ENCODE data around the gene STRIP1. TPM values are rescaled to one million over a fixed set of nuclear protein-coding genes. Genes with fewer than 3 reads are reported as not detected.

STRIP1 gene
- total RNA-seq, 1 experiment from 2014 or later, result 36.5 TPM

DNA sequence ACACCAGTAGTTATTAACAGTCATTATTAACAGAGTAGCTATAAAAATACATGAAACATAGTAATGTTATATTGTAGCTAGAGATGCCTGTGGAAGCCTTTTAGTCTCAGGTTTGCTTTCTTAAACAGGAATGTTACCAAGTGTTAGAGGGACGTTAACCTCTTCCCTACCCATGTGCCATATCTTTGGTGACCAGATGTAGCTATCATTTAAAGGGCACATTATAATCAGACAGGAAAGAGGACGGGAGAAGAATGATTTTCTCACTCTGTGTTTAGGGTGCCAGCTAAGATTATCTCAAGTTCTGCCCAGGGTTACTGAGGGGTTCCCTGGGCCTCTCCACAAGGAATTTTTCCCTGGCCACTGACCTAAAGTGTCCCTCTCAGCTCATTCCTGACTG, 57.0 kb downstream of the STRIP1 start:
- Histone ChIP-seq H3K27me3 (ENCODE audit: insufficient read depth, low read depth) (no peaks in the 10 kb centered on the region), H2AFZ (no peak overlapping the region), H3K4me3 (no peak overlapping the region), H3K4me1 (replicated peaks; ENCODE audit: insufficient read depth) (peaks cover 84% of the 10 kb centered on the region), H3K79me2 (ENCODE audit: low read depth) (no peaks in the 10 kb centered on the region), H3K4me2 (peak overlapping the region; percentile 7; the same call in 1 of the 2 replicates), H3K9me3 (ENCODE audit: insufficient read depth, low read depth) (no peaks in the 10 kb centered on the region), H3K27ac (peak overlapping the region; percentile 21; the same call in 1 of the 2 replicates), H3K36me3 (ENCODE audit: low read depth) (no peaks in the 10 kb centered on the region), H4K20me1 (ENCODE audit: insufficient read depth) (no peaks in the 10 kb centered on the region), H3F3A (ENCODE audit: insufficient read depth, low read depth) (peaks cover 51% of the 10 kb centered on the region), H3K9me2 (ENCODE audit: insufficient read depth) (no peaks in the 10 kb centered on the region)
- ChIA-PET CTCF (interaction anchor here (0.6 to 0.8 kb wide), 2 partner anchors 13 to 111 kb away, joined by 3 read pairs; no protein-coding TSS in a partner anchor), POLR2A (ENCODE audit: unreplicated experiment) (no interaction called here)
- TF ChIP-seq, protein P1, sequence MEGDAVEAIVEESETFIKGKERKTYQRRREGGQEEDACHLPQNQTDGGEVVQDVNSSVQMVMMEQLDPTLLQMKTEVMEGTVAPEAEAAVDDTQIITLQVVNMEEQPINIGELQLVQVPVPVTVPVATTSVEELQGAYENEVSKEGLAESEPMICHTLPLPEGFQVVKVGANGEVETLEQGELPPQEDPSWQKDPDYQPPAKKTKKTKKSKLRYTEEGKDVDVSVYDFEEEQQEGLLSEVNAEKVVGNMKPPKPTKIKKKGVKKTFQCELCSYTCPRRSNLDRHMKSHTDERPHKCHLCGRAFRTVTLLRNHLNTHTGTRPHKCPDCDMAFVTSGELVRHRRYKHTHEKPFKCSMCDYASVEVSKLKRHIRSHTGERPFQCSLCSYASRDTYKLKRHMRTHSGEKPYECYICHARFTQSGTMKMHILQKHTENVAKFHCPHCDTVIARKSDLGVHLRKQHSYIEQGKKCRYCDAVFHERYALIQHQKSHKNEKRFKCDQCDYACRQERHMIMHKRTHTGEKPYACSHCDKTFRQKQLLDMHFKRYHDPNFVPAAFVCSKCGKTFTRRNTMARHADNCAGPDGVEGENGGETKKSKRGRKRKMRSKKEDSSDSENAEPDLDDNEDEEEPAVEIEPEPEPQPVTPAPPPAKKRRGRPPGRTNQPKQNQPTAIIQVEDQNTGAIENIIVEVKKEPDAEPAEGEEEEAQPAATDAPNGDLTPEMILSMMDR (conservative IDR thresholded peaks at IDR 0.05), result no peak
- TF ChIP-seq EZH2 (IDR thresholded peaks at IDR 0.05; ENCODE audit: low read depth), result no peak
- BruUV-seq (replicated peaks), result no TSS peak
- intact Hi-C loops (cut with micrococcal nuclease; ENCODE audit: unreplicated experiment), result loop anchor here (10.0 kb wide), 1 partner anchor 243 kb away; the partner anchor contains the start of gene RBM15
- no peak for DNase-seq

DNA sequence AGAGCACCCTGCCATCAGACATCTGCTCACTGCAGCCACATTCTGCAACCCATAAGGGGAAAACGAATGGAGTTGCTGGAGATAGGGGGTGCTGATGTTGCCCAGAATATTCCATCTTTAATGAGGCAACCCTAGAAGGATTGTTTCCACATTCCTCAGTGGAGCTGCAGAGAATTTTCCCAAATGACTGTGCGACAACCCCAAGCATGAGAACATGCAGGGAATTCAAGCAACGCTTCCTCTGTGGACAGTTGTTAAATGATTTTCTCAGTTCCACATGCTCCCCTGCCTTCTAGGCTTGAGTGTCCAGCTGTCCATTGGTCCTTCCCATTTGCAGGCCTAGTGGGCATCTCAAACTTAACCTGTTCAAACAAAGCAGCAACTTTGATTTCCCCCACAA, 57.4 kb downstream of the STRIP1 start:
- no TSS peak for BruUV-seq (replicated peaks)
- no peaks in the 10 kb centered on the region for H3K36me3 ChIP-seq (ENCODE audit: low read depth)
- no peaks in the 10 kb centered on the region for H3K9me2 ChIP-seq (ENCODE audit: insufficient read depth)
- no peaks in the 10 kb centered on the region for H4K20me1 ChIP-seq (ENCODE audit: insufficient read depth)
- H3K4me2 ChIP-seq, result 0 out of 2 replicates have a peak overlapping the region, but pooled peaks have one; percentile 7
- peak overlapping the region; percentile 21; the same call in 1 of the 2 replicates for H3K27ac ChIP-seq
- ChIA-PET POLR2A (ENCODE audit: unreplicated experiment) (no interaction called here), CTCF (interaction anchor here (0.6 to 0.8 kb wide), 2 partner anchors 12 to 110 kb away, joined by 3 read pairs; no protein-coding TSS in a partner anchor)
- intact Hi-C loops (cut with micrococcal nuclease; ENCODE audit: unreplicated experiment), result loop anchor here (10.0 kb wide), 1 partner anchor 243 kb away; the partner anchor contains the start of gene RBM15
- H3K27me3 ChIP-seq (ENCODE audit: insufficient read depth, low read depth), result no peaks in the 10 kb centered on the region
- no peak overlapping the region for H3K4me3 ChIP-seq
- H2AFZ ChIP-seq, result no peak overlapping the region
- peaks cover 51% of the 10 kb centered on the region for H3F3A ChIP-seq (ENCODE audit: insufficient read depth, low read depth)
- no peaks in the 10 kb centered on the region for H3K9me3 ChIP-seq (ENCODE audit: insufficient read depth, low read depth)
- H3K4me1 ChIP-seq (replicated peaks; ENCODE audit: insufficient read depth), result peaks cover 84% of the 10 kb centered on the region
- TF ChIP-seq, protein P1 (conservative IDR thresholded peaks at IDR 0.05), result no peak
- TF ChIP-seq EZH2 (IDR thresholded peaks at IDR 0.05; ENCODE audit: low read depth), result no peak
- no peaks in the 10 kb centered on the region for H3K79me2 ChIP-seq (ENCODE audit: low read depth)
- DNase-seq, result no peak

DNA sequence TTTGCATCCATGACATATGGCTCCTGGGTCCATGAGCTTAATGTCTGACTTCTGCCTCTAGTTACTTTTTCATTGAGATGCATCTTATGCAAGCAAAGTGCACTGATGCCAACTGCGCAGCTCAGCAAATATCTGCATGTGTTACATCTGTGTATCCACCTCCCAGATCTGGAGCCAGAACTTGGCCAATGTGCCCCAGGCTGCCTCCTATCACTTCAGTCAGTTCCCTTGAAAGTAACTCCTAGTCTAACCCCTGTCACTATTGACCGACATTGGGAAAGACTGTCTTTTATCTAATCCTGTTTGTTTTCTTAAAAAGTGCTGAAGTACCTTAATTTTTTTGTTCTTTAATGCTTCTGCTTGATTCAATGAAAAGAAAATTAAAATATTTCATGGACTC, 58.6 kb downstream of the STRIP1 start:
- CTCF ChIA-PET, result no interaction called here
- TF ChIP-seq, protein P1 (conservative IDR thresholded peaks at IDR 0.05), result no peak
- no peak for TF ChIP-seq EZH2 (IDR thresholded peaks at IDR 0.05; ENCODE audit: low read depth)
- Histone ChIP-seq H3K4me3 (no peak overlapping the region), H3K36me3 (ENCODE audit: low read depth) (no peaks in the 10 kb centered on the region), H3K9me3 (ENCODE audit: insufficient read depth, low read depth) (no peaks in the 10 kb centered on the region), H3K4me1 (replicated peaks; ENCODE audit: insufficient read depth) (peaks cover 84% of the 10 kb centered on the region), H3K27me3 (ENCODE audit: insufficient read depth, low read depth) (no peaks in the 10 kb centered on the region), H3F3A (ENCODE audit: insufficient read depth, low read depth) (peaks cover 56% of the 10 kb centered on the region), H3K9me2 (ENCODE audit: insufficient read depth) (no peaks in the 10 kb centered on the region), H3K27ac (no peak overlapping the region), H2AFZ (no peak overlapping the region), H3K4me2 (no peak overlapping the region), H3K79me2 (ENCODE audit: low read depth) (peaks cover 4% of the 10 kb centered on the region), H4K20me1 (ENCODE audit: insufficient read depth) (no peaks in the 10 kb centered on the region)
- intact Hi-C loops (cut with micrococcal nuclease; ENCODE audit: unreplicated experiment), result loop anchor here (10.0 kb wide), 1 partner anchor 242 kb away; the partner anchor contains the start of gene RBM15
- no TSS peak for BruUV-seq (replicated peaks)
- no peak for DNase-seq
- POLR2A ChIA-PET (ENCODE audit: unreplicated experiment), result no interaction called here

Measured in PC-9 (cell line).